ENCODE measurements around the gene RNF212.

DNA sequence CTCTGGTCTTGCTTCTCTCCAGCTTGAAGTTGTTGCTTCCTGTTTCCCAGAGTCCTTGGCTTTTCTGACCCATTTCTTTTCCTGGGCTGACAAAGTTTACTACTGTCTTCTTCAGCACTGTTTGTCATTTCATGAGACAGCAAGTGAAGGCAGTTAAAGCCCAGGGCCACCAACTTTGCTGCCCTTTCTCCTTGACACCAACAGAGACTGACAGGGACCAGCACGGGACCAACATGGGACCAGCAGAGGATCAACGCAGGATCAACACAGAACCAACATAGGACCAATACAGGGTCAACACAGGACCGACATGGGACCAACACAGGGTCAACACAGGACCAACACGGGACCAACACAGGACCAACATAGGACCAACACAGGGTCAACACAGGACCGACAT lies 34.9 kb downstream of the RNF212 start:
- TF ChIP-seq, protein P1, sequence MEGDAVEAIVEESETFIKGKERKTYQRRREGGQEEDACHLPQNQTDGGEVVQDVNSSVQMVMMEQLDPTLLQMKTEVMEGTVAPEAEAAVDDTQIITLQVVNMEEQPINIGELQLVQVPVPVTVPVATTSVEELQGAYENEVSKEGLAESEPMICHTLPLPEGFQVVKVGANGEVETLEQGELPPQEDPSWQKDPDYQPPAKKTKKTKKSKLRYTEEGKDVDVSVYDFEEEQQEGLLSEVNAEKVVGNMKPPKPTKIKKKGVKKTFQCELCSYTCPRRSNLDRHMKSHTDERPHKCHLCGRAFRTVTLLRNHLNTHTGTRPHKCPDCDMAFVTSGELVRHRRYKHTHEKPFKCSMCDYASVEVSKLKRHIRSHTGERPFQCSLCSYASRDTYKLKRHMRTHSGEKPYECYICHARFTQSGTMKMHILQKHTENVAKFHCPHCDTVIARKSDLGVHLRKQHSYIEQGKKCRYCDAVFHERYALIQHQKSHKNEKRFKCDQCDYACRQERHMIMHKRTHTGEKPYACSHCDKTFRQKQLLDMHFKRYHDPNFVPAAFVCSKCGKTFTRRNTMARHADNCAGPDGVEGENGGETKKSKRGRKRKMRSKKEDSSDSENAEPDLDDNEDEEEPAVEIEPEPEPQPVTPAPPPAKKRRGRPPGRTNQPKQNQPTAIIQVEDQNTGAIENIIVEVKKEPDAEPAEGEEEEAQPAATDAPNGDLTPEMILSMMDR (IDR thresholded peaks at IDR 0.05; ENCODE audit: low read depth, low read length) = no peak
- TF ChIP-seq EZH2phosphoT487 (IDR thresholded peaks at IDR 0.05; ENCODE audit: low read depth) = no peak

Data from OCI-LY3 (cell line).